Fibroblast of lung (primary cell): Measurements from ENCODE around the gene HBA2. TPM values are rescaled to one million over a fixed set of nuclear protein-coding genes. Genes with fewer than 3 reads are reported as not detected.

Experiments
- DNase-seq, 2 donors: peaks; one replicate each; pipeline versions ENCODE4 v3.0.0 to v3.0.0-alpha.2; 2010; ENCODE audit warnings: low read depth in 2 of 2
- H2AFZ ChIP-seq: 2 replicates; pipeline ENCODE4 v1.5.1; 2012; ENCODE audit warnings: low read length, control low read depth, inconsistent platforms
- H3K27ac ChIP-seq: 2 replicates; pipeline ENCODE4 v1.5.1; 2011; ENCODE audit warnings: low read length, control low read depth; ENCODE audit not compliant: insufficient read depth
- H3K27me3 ChIP-seq: 2 replicates; pipeline ENCODE4 v1.5.1; 2011; ENCODE audit warnings: mild to moderate bottlenecking, low read length; ENCODE audit not compliant: control insufficient read depth, insufficient read depth
- H3K36me3 ChIP-seq: 2 replicates; pipeline ENCODE4 v1.5.1; 2011; ENCODE audit warnings: low read length; ENCODE audit not compliant: control insufficient read depth, insufficient read depth
- H3K4me1 ChIP-seq: 2 replicates; pipeline ENCODE4 v1.5.1; 2011; ENCODE audit warnings: low read length; ENCODE audit not compliant: control insufficient read depth, insufficient read depth; ENCODE audit errors: extremely low read depth
- H3K4me2 ChIP-seq: 2 replicates; pipeline ENCODE4 v1.5.1; 2011; ENCODE audit warnings: low read length, control low read depth; ENCODE audit not compliant: insufficient read depth; ENCODE audit errors: extremely low read depth
- H3K4me3 ChIP-seq, 4 experiments: fragments of 200-600 bp in 1 of 4; sonication (generic) in 1 of 4; replicated peaks in 1 of 4; 2 replicates each; pipeline ENCODE4 v1.5.1; 2011 to 2016; ENCODE audit warnings: low read length in 4 of 4, low read depth in 3 of 4, mild to moderate bottlenecking in 3 of 4, control low read depth in 2 of 4, inconsistent platforms in 1 of 4, mixed read lengths in 1 of 4; ENCODE audit not compliant: insufficient read depth in 1 of 4; ENCODE audit errors: control extremely low read depth in 1 of 4
- H3K79me2 ChIP-seq: 2 replicates; pipeline ENCODE4 v1.5.1; 2012; ENCODE audit warnings: mild to moderate bottlenecking, low read length, inconsistent platforms; ENCODE audit not compliant: control insufficient read depth, insufficient read depth
- H3K9ac ChIP-seq: 2 replicates; pipeline ENCODE4 v1.5.1; 2011; ENCODE audit warnings: mild to moderate bottlenecking, low read length, control low read depth; ENCODE audit not compliant: insufficient read depth
- H3K9me3 ChIP-seq: 2 replicates; pipeline ENCODE4 v1.5.1; 2012; ENCODE audit warnings: low read depth, low read length; ENCODE audit not compliant: control insufficient read depth, insufficient read depth
- H4K20me1 ChIP-seq: 2 replicates; pipeline ENCODE4 v1.5.1; 2011; ENCODE audit warnings: low read length; ENCODE audit not compliant: control insufficient read depth, insufficient read depth; ENCODE audit errors: extremely low read depth
- EZH2 ChIP-seq: IDR thresholded peaks from 2 replicates; pipeline ENCODE4 v1.5.1; 2012; ENCODE audit warnings: low read length, control low read depth, mild to moderate bottlenecking; ENCODE audit errors: missing control alignments
- polyA plus RNA-seq, 2 donors: library from polyadenylated mRNA; depleted of rRNA in 1 of 2; stranded (reverse) in 1 of 2; unstranded in 1 of 2; fragments of >200 nt; gene quantifications; 2 replicates each; pipeline ENCODE4 v1.2.1, GENCODE V29; 2011 to 2012; ENCODE audit warnings: missing spikeins in 1 of 2
- total RNA-seq: library from RNA; depleted of rRNA; stranded (reverse); fragments of >200 nt; gene quantifications from 2 replicates; pipeline ENCODE4 v1.2.1, GENCODE V29; 2014
- TF ChIP-seq, protein P1 (sequence below), 2 donors: IDR thresholded peaks in 1 of 2; conservative IDR thresholded peaks in 1 of 2; 1 replicate in 1 of 2; 2 replicates in 1 of 2; pipeline ENCODE4 v1.5.1; 2011 to 2012; ENCODE audit warnings: low read length in 2 of 2, control low read depth in 1 of 2, inconsistent platforms in 1 of 2, low read depth in 1 of 2, mild to moderate bottlenecking in 1 of 2

The HBA2 gene
- total and polyA plus RNA-seq, 2 donors (not counting 1 experiment from before 2014, with no cell fraction given): not detected

DNA sequence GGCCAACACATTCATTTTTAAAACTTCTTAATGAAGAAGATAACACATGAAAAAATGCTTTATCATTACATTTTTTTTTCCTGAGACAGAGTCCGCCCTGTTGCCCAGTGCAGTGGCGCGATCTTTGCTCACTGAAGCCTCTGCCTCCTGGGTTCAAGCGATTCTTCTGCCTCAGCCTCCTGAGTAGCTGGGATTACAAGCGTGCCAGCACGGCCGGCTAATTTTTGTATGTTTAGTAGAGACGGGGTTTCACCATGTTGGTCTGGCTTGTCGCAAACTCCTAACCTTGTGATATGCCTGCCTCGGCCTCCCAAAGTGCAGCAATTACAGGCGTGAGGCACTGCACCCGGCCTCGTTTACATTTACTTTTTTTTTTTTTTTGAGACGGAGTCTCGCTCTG, 20.8 kb downstream of the HBA2 start:
- H3K4me2 ChIP-seq: no peak overlapping the region
- DNase-seq: no peak
- TF ChIP-seq EZH2: no peak
- TF ChIP-seq, protein P1, sequence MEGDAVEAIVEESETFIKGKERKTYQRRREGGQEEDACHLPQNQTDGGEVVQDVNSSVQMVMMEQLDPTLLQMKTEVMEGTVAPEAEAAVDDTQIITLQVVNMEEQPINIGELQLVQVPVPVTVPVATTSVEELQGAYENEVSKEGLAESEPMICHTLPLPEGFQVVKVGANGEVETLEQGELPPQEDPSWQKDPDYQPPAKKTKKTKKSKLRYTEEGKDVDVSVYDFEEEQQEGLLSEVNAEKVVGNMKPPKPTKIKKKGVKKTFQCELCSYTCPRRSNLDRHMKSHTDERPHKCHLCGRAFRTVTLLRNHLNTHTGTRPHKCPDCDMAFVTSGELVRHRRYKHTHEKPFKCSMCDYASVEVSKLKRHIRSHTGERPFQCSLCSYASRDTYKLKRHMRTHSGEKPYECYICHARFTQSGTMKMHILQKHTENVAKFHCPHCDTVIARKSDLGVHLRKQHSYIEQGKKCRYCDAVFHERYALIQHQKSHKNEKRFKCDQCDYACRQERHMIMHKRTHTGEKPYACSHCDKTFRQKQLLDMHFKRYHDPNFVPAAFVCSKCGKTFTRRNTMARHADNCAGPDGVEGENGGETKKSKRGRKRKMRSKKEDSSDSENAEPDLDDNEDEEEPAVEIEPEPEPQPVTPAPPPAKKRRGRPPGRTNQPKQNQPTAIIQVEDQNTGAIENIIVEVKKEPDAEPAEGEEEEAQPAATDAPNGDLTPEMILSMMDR (conservative IDR thresholded peaks at IDR 0.05 in 1 of 2, IDR thresholded peaks at IDR 0.05 in 1 of 2; ENCODE audit: low read depth in 1 of 2, low read length in 2 of 2): no peak
- no peaks in the 10 kb centered on the region for H4K20me1 ChIP-seq
- H3K27me3 ChIP-seq: no peaks in the 10 kb centered on the region
- H3K9me3 ChIP-seq: no peaks in the 10 kb centered on the region
- no peak overlapping the region for H3K9ac ChIP-seq
- H3K27ac ChIP-seq: no peak overlapping the region
- no peak overlapping the region for H2AFZ ChIP-seq
- H3K4me3 ChIP-seq: no peak overlapping the region
- H3K79me2 ChIP-seq: no peaks in the 10 kb centered on the region
- peaks cover 31% of the 10 kb centered on the region for H3K36me3 ChIP-seq
- H3K4me1 ChIP-seq: no peaks in the 10 kb centered on the region

DNA sequence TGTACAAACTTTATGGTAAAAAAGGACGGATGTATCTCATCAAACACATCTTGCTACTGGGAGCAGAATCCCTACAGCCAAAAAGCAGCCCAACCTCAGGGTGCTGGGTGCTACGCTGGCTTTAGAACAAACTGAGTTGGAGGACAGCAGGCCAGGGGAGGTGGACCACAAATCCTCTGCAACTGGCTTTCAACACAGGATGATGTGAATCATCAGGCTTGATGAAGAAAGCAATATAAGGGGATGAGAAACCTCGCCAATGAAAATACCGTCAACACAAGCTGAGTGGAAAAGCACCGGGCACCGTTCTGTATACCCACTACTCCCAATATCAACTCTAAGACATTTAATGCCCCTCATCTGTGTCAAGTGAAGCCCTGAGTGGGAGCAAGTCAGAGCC, 21.8 kb downstream of the HBA2 start:
- Histone ChIP-seq H3K79me2 (no peaks in the 10 kb centered on the region), H3K9ac (no peak overlapping the region), H3K36me3 (peaks cover 26% of the 10 kb centered on the region), H3K27ac (no peak overlapping the region), H3K4me1 (no peaks in the 10 kb centered on the region), H3K4me3 (no peak overlapping the region), H2AFZ (no peak overlapping the region), H3K4me2 (no peak overlapping the region), H4K20me1 (no peaks in the 10 kb centered on the region), H3K9me3 (no peaks in the 10 kb centered on the region), H3K27me3 (no peaks in the 10 kb centered on the region)
- TF ChIP-seq, protein P1 (conservative IDR thresholded peaks at IDR 0.05 in 1 of 2, IDR thresholded peaks at IDR 0.05 in 1 of 2; ENCODE audit: low read depth in 1 of 2, low read length in 2 of 2): no peak
- no peak for TF ChIP-seq EZH2
- DNase-seq: peak in 1 of 2 donors; percentile 27

DNA sequence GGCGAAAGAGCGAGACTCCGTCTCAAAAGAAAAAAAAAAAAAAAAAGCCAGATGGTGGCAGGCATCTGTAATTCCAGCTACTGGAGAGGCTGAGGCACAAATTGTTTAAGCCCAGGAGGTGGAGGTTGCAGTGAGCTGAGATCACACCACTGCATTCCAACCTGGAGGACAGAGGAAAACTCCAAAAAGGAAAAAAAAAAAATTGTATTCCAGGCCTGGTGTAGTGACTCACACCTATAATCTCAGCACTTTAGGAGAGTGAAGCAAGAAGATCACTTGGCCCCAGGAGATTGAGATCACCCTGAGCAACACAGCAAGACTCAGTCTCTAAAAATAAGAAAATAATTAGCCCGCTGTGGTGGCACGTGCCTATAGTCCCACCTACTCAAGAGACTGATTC, 27.7 kb downstream of the HBA2 start:
- no peak for TF ChIP-seq EZH2
- TF ChIP-seq, protein P1 (conservative IDR thresholded peaks at IDR 0.05 in 1 of 2, IDR thresholded peaks at IDR 0.05 in 1 of 2; ENCODE audit: low read depth in 1 of 2, low read length in 2 of 2): no peak
- H3K4me1 ChIP-seq: no peaks in the 10 kb centered on the region
- H3K79me2 ChIP-seq: no peaks in the 10 kb centered on the region
- H3K4me3 ChIP-seq: no peak overlapping the region
- no peak overlapping the region for H3K9ac ChIP-seq
- no peaks in the 10 kb centered on the region for H3K27me3 ChIP-seq
- no peak overlapping the region for H3K4me2 ChIP-seq
- H3K36me3 ChIP-seq: peaks cover 11% of the 10 kb centered on the region
- H4K20me1 ChIP-seq: no peaks in the 10 kb centered on the region
- no peak overlapping the region for H3K27ac ChIP-seq
- DNase-seq: peak in 1 of 2 donors; percentile 83
- H2AFZ ChIP-seq: no peak overlapping the region
- no peaks in the 10 kb centered on the region for H3K9me3 ChIP-seq
